ENCODE measurements around the gene TMEM260.

DNA sequence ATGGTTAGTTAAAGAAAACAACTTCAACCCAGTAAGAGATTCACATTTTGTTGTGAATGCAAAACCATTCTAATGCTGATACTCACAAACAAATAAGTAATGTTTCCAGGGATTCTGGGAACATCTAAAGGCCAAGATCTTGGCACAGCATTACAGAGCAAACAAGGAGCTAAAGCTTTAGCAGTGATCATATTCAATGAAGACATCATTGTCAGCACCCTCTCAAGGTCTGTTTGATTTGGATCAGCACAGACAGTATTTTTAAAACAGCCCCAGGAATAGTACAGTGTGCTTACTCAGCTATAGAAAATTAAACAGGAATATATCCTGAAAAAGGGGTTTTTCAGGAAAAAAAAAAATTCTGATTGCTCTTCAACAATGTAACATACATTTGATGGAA is 71.4 kb downstream of the TMEM260 start:
- TF ChIP-seq, protein P1, sequence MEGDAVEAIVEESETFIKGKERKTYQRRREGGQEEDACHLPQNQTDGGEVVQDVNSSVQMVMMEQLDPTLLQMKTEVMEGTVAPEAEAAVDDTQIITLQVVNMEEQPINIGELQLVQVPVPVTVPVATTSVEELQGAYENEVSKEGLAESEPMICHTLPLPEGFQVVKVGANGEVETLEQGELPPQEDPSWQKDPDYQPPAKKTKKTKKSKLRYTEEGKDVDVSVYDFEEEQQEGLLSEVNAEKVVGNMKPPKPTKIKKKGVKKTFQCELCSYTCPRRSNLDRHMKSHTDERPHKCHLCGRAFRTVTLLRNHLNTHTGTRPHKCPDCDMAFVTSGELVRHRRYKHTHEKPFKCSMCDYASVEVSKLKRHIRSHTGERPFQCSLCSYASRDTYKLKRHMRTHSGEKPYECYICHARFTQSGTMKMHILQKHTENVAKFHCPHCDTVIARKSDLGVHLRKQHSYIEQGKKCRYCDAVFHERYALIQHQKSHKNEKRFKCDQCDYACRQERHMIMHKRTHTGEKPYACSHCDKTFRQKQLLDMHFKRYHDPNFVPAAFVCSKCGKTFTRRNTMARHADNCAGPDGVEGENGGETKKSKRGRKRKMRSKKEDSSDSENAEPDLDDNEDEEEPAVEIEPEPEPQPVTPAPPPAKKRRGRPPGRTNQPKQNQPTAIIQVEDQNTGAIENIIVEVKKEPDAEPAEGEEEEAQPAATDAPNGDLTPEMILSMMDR (IDR thresholded peaks at IDR 0.05): no peak
- TF ChIP-seq EP300 (IDR thresholded peaks at IDR 0.05) (no peak), POLR2AphosphoS5 (IDR thresholded peaks at IDR 0.05) (no peak)
